T-helper 2 cell treated with Interferon-gamma antibody and Interleukin-4, amounts not matched to agents 5 μg/mL and 100 μg/mL, for 36 hours (primary cell): ENCODE results near the gene SPATS2L.

Experiments
- DNase-seq: peaks from one replicate; pipeline ENCODE4 v3.0.0; 2021; ENCODE audit warnings: low spot score
- H3K27ac Mint-ChIP-seq: one replicate; pipeline ENCODE4 v1.8.0; 2021; ENCODE audit warnings: mild to moderate bottlenecking, mixed read lengths
- H3K27me3 Mint-ChIP-seq: one replicate; pipeline ENCODE4 v1.8.0; 2021; ENCODE audit warnings: low read depth, mixed read lengths
- H3K36me3 Mint-ChIP-seq: one replicate; pipeline ENCODE4 v1.8.0; 2021; ENCODE audit warnings: low read depth, mixed read lengths
- H3K4me1 Mint-ChIP-seq: one replicate; pipeline ENCODE4 v1.8.0; 2021; ENCODE audit warnings: low read depth, mixed read lengths
- H3K4me3 Mint-ChIP-seq: one replicate; pipeline ENCODE4 v1.8.0; 2022; ENCODE audit warnings: mild to moderate bottlenecking, moderate library complexity, mixed read lengths
- H3K9me3 Mint-ChIP-seq: one replicate; pipeline ENCODE4 v1.8.0; 2021; ENCODE audit warnings: mixed read lengths

SPATS2L gene

GRCh38 chr2:200397785-200398184, 91.3 kb downstream of the SPATS2L start:
- Mint-ChIP-seq H3K4me3 (no peak overlapping the region), H3K36me3 (peaks cover 18% of the 10 kb centered on the region), H3K9me3 (no peaks in the 10 kb centered on the region), H3K27me3 (no peaks in the 10 kb centered on the region), H3K27ac (no peak overlapping the region), H3K4me1 (peaks cover 8% of the 10 kb centered on the region)
- no peak for DNase-seq

DNA sequence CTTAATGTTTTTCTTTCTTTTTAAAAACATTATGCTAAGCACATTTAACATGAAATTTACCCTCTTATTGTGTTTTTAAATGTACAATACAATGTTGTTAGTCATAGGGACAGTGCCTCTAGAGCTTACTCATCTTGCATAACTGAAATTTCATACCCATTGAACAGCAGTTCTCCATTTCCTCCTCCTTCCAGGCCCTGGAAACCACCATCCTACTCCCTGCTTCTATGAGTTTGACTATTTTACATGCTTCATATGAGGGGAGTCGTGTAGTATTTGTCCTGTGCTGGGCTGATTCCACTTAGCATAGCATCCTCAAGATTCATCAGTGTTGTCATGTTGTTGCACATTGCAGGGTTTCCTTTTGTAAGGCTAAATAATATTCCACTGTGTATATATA, 92.6 kb downstream of the SPATS2L start:
- no peak overlapping the region for H3K4me3 Mint-ChIP-seq
- peaks cover 16% of the 10 kb centered on the region for H3K36me3 Mint-ChIP-seq
- no peaks in the 10 kb centered on the region for H3K27me3 Mint-ChIP-seq
- no peak overlapping the region for H3K27ac Mint-ChIP-seq
- no peak for DNase-seq
- peaks cover 8% of the 10 kb centered on the region for H3K4me1 Mint-ChIP-seq
- H3K9me3 Mint-ChIP-seq: no peaks in the 10 kb centered on the region

GRCh38 chr2:200399636-200400035, 93.1 kb downstream of the SPATS2L start:
- no peaks in the 10 kb centered on the region for H3K9me3 Mint-ChIP-seq
- H3K4me3 Mint-ChIP-seq: no peak overlapping the region
- H3K27me3 Mint-ChIP-seq: no peaks in the 10 kb centered on the region
- no peak for DNase-seq
- H3K4me1 Mint-ChIP-seq: peaks cover 8% of the 10 kb centered on the region
- peaks cover 12% of the 10 kb centered on the region for H3K36me3 Mint-ChIP-seq
- H3K27ac Mint-ChIP-seq: no peak overlapping the region

GRCh38 chr2:200403814-200404213, 97.3 kb downstream of the SPATS2L start:
- no peak overlapping the region for H3K27ac Mint-ChIP-seq
- H3K4me1 Mint-ChIP-seq: peaks cover 27% of the 10 kb centered on the region
- H3K4me3 Mint-ChIP-seq: no peak overlapping the region

GRCh38 chr2:200404615-200405014, 98.1 kb downstream of the SPATS2L start:
- no peaks in the 10 kb centered on the region for H3K27me3 Mint-ChIP-seq
- DNase-seq: no peak
- no peak overlapping the region for H3K27ac Mint-ChIP-seq
- peaks cover 9% of the 10 kb centered on the region for H3K36me3 Mint-ChIP-seq
- H3K4me1 Mint-ChIP-seq: peaks cover 28% of the 10 kb centered on the region
- H3K9me3 Mint-ChIP-seq: no peaks in the 10 kb centered on the region
- no peak overlapping the region for H3K4me3 Mint-ChIP-seq

More at GRCh38 chr2:200403814-200404213, 97.3 kb downstream of the SPATS2L start:
- Mint-ChIP-seq H3K27me3 (no peaks in the 10 kb centered on the region), H3K9me3 (no peaks in the 10 kb centered on the region), H3K36me3 (peaks cover 14% of the 10 kb centered on the region)
- DNase-seq: no peak

DNA sequence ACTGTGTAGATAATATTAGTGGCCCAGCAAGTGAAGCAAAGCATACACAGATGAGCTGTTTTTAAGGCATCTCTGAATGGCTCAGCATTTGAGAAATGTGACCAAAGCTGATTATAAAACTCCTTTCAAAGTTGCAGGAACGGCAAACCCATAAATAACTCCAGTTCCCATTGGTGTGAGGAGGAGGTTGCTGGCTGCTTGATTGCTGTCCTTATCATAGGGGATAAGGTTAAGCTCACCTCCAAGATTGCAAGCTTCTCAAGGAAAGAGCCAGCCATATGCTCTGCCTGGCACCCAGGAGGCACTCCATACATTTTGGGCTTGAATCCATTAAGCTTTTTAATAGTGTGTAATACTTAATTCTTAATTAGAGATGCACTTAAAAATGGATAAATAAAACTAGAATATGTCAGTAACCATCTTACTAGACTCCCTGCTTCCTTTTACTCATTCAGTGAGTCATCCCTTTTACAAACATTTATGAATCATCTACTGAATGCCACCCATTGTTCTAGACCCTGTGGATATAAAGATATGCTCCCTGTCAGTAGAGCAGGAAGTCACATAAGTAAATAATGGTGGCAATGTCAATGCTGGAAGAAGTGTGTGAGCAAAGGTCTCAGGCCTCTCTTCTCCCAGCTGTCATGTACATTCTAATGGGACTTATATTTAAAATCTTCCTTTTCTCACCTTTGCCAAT, 99.3 kb downstream of the SPATS2L start:
- DNase-seq: no peak
- Mint-ChIP-seq H3K36me3 (peaks cover 9% of the 10 kb centered on the region), H3K27me3 (no peaks in the 10 kb centered on the region), H3K4me3 (no peak overlapping the region), H3K9me3 (no peaks in the 10 kb centered on the region), H3K27ac (peak overlapping the region; percentile 23), H3K4me1 (peaks cover 34% of the 10 kb centered on the region)

GRCh38 chr2:200406379-200406778, 99.9 kb downstream of the SPATS2L start:
- no peak for DNase-seq
- peaks cover 34% of the 10 kb centered on the region for H3K4me1 Mint-ChIP-seq
- peaks cover 9% of the 10 kb centered on the region for H3K36me3 Mint-ChIP-seq
- H3K4me3 Mint-ChIP-seq: no peak overlapping the region
- no peaks in the 10 kb centered on the region for H3K9me3 Mint-ChIP-seq
- peak overlapping the region; percentile 23 for H3K27ac Mint-ChIP-seq
- no peaks in the 10 kb centered on the region for H3K27me3 Mint-ChIP-seq

DNA sequence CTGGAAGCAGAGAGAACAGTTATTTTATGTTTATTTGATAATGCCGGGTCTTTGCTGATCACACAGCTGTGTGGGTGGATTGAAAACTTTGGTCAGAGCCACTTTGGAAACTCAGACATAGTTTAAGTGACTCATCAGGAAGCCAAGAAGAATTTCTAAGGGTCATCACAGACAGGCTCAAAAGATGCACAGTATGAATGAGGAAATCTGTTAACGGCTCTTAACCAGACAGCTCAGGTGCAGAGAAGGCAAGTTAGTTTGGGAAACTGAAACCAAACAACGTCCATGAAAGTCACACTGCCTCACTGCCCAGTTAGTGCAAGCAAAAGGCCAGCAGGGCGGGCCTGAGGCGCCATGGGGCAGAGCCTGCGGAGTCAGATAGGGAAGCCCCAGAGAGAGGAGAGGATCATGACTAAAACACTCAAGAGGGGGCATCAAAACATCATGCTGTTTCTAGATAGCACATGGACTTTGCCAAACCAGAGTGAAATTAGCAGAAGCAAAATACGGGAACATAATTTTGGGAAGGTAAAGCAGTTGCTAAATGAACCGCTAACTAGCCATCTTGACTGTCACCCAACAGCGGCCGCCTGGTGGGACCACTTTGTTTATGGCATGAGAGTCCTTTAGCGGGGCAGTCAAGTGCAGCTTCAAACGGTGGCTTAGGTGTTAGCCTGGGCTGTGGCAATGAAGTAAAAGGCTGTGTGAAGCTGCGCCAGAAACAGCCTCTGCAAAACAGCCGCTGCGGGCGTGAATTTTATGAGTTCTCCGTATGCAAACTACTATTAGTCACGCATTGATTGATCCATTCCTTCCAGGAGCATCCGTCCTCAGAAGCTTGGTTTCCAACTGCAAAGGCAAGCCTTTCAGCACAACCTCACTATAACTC, 102.2 kb downstream of the SPATS2L start:
- H3K4me3 Mint-ChIP-seq: peak overlapping the region; percentile 51
- peak; percentile 32 for DNase-seq
- H3K27me3 Mint-ChIP-seq: no peaks in the 10 kb centered on the region
- peaks cover 34% of the 10 kb centered on the region for H3K4me1 Mint-ChIP-seq
- peaks cover 3% of the 10 kb centered on the region for H3K36me3 Mint-ChIP-seq
- peak overlapping the region; percentile 50 for H3K27ac Mint-ChIP-seq
- H3K9me3 Mint-ChIP-seq: no peaks in the 10 kb centered on the region

DNA sequence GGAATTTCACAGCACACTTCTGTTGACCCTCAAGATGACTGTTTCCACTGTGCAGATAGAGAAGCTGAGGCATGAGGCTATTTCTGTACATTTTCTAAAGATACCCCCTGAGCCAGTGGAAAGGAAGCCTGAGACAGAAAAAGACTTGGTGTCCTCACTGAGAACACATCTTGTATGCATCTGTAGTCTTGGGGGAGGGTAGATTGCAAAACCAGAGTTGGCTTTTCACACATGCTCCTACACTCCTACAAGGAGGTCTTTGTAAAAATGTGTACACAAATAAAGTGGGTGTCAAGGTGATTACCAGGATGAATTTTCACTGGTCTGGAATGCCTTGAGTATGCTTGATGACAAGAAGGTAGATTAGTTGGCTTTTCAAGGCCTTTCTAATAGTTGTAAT, 105.3 kb downstream of the SPATS2L start:
- Mint-ChIP-seq H3K9me3 (no peaks in the 10 kb centered on the region), H3K27ac (no peak overlapping the region), H3K4me1 (peaks cover 21% of the 10 kb centered on the region), H3K27me3 (no peaks in the 10 kb centered on the region), H3K4me3 (no peak overlapping the region), H3K36me3 (peaks cover 2% of the 10 kb centered on the region)
- DNase-seq: no peak

- Mint-ChIP-seq H3K4me1 (peaks cover 9% of the 10 kb centered on the region), H3K27ac (no peak overlapping the region), H3K27me3 (no peaks in the 10 kb centered on the region), H3K9me3 (no peaks in the 10 kb centered on the region), H3K36me3 (peaks cover 9% of the 10 kb centered on the region), H3K4me3 (no peak overlapping the region)
- no peak for DNase-seq
Measured at GRCh38 chr2:200414367-200414766, 107.9 kb downstream of the SPATS2L start.

- DNase-seq: no peak
- no peaks in the 10 kb centered on the region for H3K9me3 Mint-ChIP-seq
- no peak overlapping the region for H3K4me3 Mint-ChIP-seq
- no peak overlapping the region for H3K27ac Mint-ChIP-seq
- H3K27me3 Mint-ChIP-seq: no peaks in the 10 kb centered on the region
- H3K36me3 Mint-ChIP-seq: peaks cover 16% of the 10 kb centered on the region
- H3K4me1 Mint-ChIP-seq: peaks cover 4% of the 10 kb centered on the region
Measured at GRCh38 chr2:200415455-200415854, 109.0 kb downstream of the SPATS2L start.

- Mint-ChIP-seq H3K9me3 (no peaks in the 10 kb centered on the region), H3K36me3 (peaks cover 25% of the 10 kb centered on the region), H3K4me1 (no peaks in the 10 kb centered on the region), H3K27me3 (no peaks in the 10 kb centered on the region), H3K4me3 (no peak overlapping the region), H3K27ac (no peak overlapping the region)
- DNase-seq: no peak
Measured at GRCh38 chr2:200416878-200417277, 110.4 kb downstream of the SPATS2L start.

GRCh38 chr2:200417366-200417765, 110.9 kb downstream of the SPATS2L start:
- Mint-ChIP-seq H3K4me3 (no peak overlapping the region), H3K36me3 (peaks cover 25% of the 10 kb centered on the region), H3K27me3 (no peaks in the 10 kb centered on the region), H3K4me1 (no peaks in the 10 kb centered on the region), H3K9me3 (no peaks in the 10 kb centered on the region), H3K27ac (no peak overlapping the region)
- no peak for DNase-seq

DNA sequence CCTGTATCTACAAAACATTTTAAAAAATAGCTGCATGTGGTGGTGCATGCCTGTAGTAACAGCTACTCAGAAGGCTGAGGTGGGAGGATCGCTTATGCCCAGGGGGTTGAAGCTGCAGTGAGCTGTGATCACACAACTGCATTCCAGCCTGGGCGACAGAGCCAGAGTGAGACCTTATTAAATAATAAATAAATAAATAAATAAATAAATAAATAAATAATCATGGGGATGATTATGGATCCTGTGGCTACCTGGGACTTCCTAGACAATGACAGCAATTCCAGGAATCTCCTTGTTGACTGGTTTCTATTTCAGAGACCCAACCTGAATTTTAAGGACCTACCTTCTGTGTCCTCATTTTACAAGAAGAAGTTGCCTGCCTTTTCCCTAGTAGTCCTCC, 111.9 kb downstream of the SPATS2L start:
- DNase-seq: no peak
- Mint-ChIP-seq H3K4me1 (peaks cover 4% of the 10 kb centered on the region), H3K27ac (no peak overlapping the region), H3K9me3 (no peaks in the 10 kb centered on the region), H3K4me3 (no peak overlapping the region), H3K36me3 (peaks cover 29% of the 10 kb centered on the region), H3K27me3 (no peaks in the 10 kb centered on the region)
